Endothelial cell of coronary artery (primary cell): ENCODE data around the gene EXO5. TPM values are rescaled to one million over a fixed set of nuclear protein-coding genes. Genes with fewer than 3 reads are reported as not detected.

Experiments used
- total RNA-seq: library from RNA; depleted of rRNA; stranded (reverse); fragments of >200 nt; gene quantifications from 2 replicates; pipeline ENCODE4 v1.2.3, GENCODE V29; 2014

The EXO5 gene
- 8.6 and 9.3 TPM in 2 replicates for total RNA-seq

GRCh38 chr1:40508375-40509341 is at the start of gene EXO5:
TSS of gene EXO5 (plus strand) at chr1:40508767. CDS start at chr1:40514545, 5,778 bp downstream.

GRCh38 chr1:40476924-40477677 is 31.5 kb upstream of the EXO5 start, which contains the start of gene ZFP69:
TSS of gene ZFP69 (plus strand) at chr1:40477290. CDS start at chr1:40479362, 2,072 bp downstream.

GRCh38 chr1:40531381-40532061 is 23.0 kb downstream of the EXO5 start, which contains the start of gene ZNF684:
TSS of gene ZNF684 (plus strand) at chr1:40531637. CDS start at chr1:40533167, 1,530 bp downstream.

Other genes with a start within 250 kb of the EXO5 start
- gene COL9A2, start 191.5 kb upstream of the EXO5 start, total RNA-seq: 0.09 and 0.28 TPM in 2 replicates
- gene SMAP2, start 135.0 kb upstream of the EXO5 start, total RNA-seq: 4.4 and 5.7 TPM in 2 replicates
- 2.7 and 3.2 TPM in 2 replicates for gene ZFP69B, start 58.3 kb upstream of the EXO5 start, total RNA-seq
- 1.9 and 3.7 TPM in 2 replicates for gene ZFP69, start 31.5 kb upstream of the EXO5 start, total RNA-seq
- gene ZNF684, start 22.9 kb downstream of the EXO5 start, total RNA-seq: 3.8 and 4.0 TPM in 2 replicates
- 0.09 and 0.28 TPM in 2 replicates for gene RIMS3, start 156.9 kb downstream of the EXO5 start, total RNA-seq
- 17.5 and 21.8 TPM in 2 replicates for gene NFYC, start 182.9 kb downstream of the EXO5 start, total RNA-seq